ENCODE data around the gene PPP1R12C.
A peak's percentile ranks its signal among the peaks of the same experiment; 100 is the strongest.
"Not testable (repeated sequence)": the region's sequence is repeated elsewhere in the genome, so short reads cannot be mapped to it uniquely, and the experiment has no call there.

PPP1R12C gene

DNA sequence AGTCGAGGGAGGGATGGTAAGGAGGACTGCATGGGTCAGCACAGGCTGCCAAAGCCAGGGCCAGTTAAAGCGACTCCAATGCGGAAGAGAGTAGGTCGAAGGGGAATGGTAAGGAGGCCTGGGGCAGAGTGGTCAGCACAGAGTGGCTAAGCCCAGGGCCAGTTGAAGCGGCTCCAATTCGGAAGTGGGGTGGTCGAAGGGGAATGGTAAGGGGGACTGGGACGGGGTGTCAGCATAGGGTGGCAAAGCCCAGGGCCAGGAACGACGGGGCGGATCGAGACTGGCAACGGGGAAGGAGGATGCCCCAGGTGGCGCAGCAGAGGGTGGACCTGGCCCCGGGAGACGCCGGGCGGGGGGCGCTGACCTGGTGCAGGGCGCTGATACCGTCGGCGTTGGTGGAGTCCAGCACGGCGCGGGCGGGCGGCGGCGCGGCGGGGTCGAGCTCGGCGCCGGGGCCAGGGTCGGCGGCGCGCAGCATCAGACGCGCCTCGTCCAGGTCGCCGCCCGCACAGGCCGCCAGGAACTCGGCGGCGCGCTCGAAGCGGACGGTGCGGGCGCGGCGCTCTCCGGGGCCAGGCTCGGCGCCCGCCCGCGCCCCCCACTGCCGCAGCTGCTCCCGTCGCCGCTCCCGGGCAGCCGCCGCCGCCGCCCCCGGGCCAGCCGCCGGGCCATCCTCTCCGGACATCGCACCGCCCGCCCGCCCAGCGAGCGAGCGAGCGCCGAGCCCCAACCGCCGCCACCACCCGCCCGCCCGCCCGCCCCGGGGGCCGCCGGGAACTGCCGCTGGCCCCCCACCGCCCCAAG, at the start of gene PPP1R12C:
Gene PPP1R12C (minus strand): TSS at position 779 of the 804 bp plus-strand sequence. CDS start 94 bp downstream, at position 685.
- no peak for DNase-seq (ENCODE audit: low read depth in 2 of 2)

DNA sequence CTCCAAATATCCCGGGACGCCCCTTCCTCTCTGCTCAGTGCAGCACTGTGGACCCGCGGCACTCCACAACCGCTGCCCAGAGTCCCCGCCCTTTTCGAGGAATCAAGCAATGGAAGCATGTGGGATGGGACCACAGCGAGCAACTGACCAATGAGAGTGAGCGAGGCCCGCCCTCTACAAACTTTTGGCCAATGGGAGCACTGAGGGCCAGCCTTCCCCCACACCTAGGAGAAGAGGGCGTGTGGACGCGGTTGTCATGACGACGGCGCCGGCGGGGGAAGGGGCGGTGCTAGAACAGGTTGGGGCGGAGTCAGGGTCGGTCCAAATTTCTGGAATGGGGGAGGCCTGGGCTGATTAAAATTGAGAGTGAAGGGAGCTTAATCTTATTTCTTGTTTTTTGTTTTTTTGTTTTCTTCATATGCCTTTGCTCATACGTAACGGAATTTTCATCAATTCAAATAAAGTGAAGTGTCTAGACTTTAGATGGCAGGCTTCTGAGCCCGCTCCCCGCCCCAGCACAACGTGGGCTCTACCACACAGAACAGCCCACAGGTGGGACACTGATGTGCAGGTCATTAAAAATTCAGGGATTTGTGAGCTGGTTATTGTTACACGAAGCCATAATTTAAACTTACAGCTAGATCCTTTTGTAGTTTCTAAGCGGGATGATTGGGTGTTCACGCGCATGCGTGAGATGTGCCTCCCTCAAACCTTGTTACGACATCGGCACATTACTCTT, 49.3 kb upstream of the PPP1R12C start, which contains the start of gene DNAAF3:
Gene DNAAF3 (minus strand): TSS at position 84 of the 739 bp plus-strand sequence. CDS start 200 bp downstream, outside the sequence.
- DNase-seq (ENCODE audit: low read depth in 2 of 2), result peak; percentile 27 to 38

DNA sequence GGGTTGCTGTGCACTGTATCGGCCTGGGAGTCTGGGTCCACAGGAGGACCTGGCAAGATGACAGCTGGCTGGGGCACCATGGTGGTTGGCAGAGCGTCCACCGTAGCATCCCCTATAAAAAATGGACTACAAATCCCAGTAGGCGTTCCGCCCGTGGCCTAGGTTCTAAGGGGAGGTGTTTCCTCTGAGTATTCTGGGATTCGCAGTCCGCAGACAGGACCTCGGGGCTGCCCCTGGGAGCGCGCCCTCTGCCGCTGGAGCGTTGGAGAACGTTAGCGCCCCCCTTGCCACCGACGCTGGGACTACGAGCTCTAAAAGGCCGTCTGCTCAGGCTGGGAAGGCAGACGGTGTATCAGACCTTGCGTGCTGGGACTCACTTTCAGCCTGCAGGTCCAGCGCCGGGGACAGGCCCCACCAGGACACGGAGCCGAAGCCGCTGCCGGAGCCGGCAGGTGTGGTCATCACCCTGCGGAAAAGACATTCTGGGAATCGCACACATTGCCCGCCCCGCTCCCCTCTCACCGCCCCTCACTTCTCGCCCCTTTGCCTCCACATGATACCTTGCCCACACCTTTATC, 48.6 kb upstream of the PPP1R12C start:
- DNase-seq (ENCODE audit: low read depth in 2 of 2), result no peak

DNA sequence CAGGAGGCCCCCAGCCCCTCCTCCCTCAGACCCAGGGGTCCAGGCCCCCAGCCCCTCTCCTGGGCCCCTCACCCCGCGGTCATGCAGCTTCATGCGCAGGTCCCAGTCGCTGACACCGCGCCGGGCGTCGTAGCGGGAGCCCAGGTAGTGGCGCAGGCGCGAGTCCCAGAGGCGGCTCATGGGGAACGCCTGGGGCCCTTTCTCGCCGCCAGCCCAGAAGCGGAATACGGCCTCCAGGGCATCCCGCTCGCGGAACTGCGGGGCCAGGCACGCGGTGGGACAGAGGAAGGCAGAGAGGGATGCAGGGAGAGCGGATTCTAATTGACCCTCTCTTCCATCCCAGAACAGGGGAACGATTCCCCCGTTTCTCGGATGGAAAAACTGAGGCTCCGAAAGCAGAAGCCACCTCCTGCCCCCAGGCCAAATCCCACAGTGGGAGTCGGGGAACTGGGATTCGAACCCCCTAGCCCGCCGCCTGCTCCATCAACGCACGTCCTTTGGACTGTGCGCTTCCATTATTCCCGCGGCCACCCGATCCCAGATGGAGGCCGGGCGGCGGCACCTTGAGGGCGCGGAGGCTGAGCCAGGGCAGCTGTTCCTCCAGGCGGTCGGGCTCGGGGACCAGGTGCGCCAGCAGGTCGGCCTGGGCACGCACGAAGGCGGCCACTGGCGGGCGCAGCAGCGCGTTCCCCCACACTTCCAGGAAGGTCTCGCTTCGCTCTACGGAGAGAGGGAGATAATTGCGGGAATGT, 44.3 kb upstream of the PPP1R12C start:
- no peak for DNase-seq (ENCODE audit: low read depth in 2 of 2)

DNA sequence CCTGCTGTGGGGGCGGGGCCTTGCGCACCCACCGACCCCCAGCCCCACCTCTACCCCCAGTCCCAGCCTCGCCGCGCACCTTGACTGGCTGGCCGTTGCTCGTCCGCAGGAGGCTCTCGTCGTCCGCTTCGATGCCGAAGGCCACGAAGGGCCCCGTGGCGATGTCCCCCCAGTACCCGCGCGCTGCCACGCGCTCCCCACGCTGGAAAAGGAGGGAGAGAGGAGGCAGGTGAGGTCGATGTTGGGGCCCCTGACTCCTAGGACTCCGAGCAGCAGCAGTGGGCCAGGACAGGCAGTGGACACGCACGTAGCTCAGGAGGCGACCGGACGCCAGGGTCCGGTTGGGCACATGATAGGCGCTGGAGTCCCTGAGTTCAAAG, 43.5 kb upstream of the PPP1R12C start:
- DNase-seq (ENCODE audit: low read depth in 2 of 2), result no peak

DNA sequence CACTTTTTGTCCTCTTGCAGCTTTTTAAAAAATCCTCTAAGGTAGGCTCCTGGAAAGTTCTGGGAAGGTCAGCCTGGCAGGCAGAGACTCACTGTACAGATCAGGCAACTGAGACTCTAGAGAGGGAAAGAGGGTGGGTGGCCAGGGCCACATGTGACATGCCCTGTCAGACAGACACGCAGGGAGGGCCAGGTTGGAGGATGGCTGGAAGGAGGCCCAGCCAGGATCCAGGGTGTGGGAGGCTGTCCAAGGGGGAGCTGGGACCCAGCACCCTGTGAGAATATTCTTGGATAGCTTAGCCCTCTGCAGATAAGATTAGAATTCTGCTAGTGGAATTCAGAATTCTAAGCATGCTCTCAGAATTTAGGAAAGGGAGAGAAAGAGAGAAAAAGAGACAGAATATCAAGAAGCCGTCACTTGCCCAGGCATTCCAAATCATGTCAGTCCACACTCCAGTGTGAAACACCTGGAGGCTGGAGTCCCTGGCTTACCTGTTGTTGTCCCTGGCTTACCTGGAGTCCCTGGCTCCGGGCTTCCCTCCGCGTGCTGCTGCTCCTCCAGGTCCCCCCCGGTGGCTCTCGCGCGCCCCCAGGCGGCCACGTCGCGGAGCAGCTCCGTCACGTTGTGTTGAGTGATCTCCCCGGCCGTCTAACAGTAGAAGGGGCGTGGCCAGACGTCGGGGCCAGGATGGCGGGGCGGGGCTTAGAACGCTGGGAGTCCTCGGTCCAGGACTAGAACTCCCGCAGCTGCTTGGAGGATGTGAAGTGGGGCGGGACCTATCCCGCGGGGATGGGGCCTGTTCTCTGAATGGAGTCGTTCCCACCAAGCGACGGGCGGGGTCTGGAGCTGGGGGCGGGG, 42.9 kb upstream of the PPP1R12C start:
- DNase-seq (ENCODE audit: low read depth in 2 of 2), result peak; percentile 73

DNA sequence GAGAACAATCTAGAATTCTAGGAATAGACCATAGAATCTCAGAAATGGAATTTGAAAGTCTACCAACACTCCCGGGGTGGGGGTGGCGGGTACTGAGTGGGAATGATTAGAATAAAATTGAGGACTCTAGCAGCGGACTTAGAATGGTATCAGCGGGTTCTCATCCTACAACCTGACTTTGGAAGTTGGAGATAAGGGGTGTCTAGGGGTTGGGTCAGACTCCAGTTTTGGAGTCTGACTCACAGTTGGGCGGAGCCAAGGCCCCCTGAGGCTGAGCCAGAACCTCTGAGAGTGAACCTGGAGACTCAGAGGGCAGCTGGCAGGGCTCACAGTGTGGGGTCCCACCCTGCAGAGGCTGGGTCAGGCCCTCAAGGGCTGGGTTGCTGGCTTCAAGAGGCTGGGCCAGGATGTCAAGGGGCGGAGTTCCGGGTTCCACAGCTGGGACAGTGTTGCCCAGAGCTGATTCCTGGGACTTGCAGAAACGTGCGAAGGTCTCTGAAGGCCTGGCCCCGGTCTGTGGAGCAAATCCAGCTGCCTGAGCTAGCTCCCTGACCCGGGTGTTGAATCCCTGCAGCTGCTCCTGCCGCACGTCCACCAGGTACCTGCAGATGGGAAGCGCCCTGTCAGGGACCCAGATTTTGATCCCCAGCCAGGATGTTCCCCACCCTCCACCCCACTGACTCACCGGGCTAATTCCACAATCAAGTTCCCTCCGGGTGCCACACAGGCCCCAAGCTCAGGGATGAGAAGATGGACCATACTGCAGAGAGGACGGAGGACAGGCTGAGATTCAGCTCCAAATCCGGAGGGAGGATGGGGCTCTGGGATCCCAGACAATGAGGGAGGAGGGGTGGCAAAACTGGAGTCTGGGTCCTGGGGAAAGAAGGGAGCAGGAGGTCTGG, 41.7 kb upstream of the PPP1R12C start:
- no peak for DNase-seq (ENCODE audit: low read depth in 2 of 2)

DNA sequence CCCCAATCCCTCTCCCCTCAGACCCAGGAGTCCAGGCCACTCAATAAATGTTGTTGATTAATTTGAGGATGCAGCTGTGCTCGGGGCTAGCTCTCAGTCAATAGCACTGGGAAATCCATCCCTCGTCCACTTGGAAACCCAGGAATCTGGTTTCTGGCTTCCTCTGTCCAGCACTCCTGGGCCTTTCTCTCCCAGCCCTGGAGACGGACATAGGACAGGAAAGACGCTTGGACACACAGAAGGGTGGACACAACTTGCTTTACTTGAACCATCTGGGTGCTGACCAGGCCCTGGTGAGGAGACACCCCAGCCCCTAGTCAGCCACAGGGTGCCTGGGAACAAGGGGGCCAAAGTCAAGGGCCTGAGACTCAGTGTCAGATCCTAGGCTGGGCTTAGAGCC, 41.0 kb upstream of the PPP1R12C start:
- DNase-seq (ENCODE audit: low read depth in 2 of 2), result no peak

DNA sequence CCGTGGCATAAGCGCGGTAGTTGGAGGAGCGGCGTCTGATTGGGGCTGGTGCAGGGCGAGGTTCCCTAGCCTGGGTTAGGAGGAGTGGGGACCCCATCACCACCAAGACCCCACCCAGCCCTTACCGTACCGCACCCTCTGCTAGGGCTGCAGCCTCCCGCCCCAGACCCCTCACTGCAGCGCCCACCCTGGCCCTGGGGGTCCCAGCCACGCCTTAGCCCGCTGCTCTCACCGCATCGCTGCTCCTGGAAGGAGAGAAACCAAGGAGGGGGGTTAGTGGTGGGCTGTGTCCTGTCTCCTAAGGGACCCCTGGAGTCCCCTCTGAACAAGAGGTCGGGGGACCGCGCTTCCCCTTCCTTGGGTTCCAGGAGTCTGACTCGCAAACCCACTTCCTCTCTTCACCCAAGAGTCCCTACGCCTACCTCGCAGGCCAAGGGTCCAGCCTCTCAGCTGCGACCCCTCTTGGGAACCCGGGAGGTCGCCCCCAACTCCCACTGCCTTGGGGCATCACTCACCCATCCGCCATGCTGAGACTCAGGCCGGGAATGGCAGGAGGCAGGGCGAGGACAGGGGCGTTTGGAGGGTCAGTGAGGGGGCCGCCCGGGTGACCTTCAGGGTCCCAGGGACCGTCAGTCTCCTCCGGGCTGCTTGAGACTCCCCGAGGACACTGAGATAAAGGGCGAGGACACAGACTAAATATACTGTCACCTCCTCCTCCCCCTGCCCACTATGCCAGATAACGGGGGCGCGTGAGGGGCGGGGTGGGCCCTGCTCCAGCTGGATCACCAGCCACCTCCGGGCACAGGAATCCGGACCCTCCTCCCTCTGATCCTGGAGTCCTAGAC, 39.8 kb upstream of the PPP1R12C start, which contains the start of gene TNNI3:
Gene TNNI3 (minus strand): TSS at position 669 of the 845 bp plus-strand sequence. CDS start 143 bp downstream, at position 526.
- DNase-seq (ENCODE audit: low read depth in 2 of 2), result no peak

DNA sequence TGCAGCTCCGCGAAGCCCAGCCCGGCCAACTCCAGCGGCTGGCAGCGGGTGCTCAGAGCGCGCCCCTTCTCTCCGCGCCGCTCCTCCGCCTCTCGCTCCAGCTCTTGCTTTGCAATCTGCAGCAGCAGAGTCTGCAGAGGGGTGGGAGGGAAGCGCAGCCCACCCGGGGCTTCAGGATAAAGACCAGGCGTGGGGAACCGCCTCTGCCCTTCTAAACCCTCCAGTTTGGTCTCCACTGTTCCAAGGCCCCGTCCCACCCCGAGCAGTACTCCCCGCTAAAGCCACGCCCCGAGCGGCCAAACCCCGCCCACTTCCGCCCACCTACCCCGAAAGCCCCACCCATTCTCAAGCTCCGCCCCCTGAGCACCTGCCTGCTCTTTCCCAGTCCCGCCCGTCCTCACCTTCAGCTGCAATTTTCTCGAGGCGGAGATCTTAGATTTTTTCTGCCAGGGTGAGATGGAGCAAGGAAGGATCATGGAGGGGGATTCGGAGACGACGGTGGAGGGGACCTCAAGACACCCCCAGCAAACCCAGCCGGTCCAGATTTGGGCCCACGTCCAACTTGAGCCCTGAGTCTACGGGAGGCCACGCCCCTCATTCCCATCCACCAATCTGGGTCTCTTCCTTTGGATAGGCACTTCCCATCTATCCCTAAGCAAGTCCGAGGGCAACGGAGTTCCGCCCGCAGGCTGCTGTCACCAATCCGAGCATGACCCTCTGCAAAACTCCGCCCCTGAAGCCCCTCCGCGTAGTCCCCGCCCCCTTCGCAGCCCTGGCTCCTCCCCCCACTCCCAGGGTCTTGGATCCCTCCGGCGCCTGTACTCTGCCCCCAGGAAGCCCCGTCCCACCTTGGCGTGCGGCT, 39.0 kb upstream of the PPP1R12C start:
- no peak for DNase-seq (ENCODE audit: low read depth in 2 of 2)

DNA sequence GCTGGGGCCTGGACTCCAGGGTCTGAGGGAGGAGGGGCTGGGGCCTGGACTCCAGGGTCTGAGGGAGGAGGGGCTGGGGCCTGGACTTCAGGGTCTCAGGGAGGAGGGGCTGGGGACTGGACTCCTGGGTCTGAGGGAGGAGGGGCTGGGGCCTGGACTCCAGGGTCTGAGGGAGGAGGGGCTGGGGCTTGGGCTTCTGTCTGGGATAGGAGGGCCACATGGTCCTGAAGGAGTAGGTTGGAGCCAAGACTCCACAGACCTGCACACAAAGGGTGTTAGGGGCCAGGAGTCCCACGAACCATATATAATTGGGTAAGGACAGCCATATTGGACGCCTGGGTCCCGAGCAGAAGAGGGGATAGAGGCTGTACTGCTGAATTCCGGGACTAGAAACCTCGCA, 38.3 kb upstream of the PPP1R12C start:
- not testable (repeated sequence) for DNase-seq (ENCODE audit: low read depth in 2 of 2)

DNA sequence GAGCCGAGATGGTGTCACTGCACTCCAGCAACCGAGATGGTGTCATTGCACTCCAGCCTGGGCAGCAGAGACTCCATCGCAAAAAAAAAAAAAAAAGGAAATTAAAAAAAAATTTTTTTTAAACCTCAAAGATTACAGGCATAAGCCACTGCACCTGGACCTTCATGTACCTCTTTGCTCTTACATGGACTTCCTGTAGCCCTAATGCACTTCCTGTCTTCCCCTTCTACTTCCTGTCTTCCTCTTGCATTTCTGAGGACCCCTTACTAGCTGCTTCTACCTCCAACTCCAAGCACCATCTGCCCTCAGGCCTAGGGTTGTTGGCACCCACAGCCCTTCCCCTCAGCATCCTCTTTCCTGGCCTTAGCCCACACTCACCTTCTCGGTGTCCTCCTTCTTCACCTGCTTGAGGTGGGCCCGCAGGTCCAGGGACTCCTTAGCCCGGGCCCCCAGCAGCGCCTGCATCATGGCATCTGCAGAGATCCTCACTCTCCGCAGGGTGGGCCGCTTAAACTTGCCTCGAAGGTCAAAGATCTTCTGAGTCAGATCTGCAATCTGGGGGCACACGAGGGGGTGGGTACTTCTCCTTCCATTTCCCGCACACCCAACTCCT, 36.3 kb upstream of the PPP1R12C start:
- no peak for DNase-seq (ENCODE audit: low read depth in 2 of 2)

DNA sequence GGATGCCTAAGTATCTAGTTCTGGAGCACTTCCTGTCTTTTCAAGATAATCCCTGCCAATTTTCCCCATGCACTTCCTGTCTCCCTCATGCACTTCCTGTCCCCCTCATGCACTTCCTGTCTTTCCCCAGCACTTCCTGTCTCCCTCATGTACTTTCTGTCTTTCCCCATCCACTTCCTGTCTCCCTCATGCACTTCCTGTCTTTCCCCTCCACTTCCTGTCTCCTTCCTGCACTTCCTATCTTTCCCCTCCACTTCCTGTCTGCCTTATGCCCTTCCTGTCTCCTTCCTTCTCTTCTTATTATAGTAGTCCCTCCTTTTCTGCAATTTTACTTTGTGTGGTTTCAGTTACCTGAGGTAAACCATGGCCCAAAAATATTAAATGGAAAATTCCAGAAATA, 34.6 kb upstream of the PPP1R12C start:
- DNase-seq (ENCODE audit: low read depth in 2 of 2), result no peak

DNA sequence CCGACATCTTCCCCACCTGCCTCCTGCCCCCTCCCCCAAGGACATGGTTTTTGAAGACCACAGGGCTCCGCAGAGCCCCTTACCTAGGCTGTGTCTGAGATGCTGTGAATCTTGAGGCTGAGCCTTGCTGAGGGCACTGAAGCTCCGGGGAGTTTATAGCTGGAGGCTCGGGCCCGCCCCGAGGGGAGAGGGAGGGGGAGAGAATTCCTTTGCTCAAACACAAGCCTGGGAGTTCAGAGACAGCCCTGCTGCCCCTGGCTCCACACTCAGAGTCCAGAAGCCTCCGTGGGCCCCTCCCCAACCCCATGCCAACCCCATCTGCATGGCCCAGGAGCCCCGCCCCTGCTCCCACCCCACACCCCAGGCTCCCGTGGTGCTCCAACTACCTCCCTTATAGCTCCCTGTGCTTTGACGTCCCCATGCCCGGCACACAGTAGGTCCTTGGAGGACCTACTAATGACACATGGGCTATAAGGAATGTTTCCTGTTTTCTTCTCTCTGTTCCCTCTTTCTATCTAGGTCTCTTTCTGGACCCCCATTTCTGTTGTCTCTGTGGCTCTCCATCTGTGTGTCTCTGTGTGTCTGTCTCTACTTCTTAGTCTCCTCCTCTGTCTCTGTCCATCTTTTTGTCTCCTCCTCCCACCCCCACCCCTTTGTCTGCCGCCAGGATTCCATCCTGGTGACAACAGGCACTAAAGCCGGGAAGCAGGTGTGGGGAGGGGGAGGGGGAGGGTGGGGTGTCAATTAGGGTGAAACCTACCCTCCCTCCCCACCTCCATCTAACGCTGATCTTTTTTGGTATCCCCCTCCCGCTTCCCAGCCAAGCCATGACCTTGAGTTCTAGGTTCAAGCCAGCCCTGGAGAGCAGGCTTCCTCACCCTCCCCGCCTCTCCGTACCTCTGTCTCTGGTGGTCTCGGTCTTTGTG, 31.9 kb upstream of the PPP1R12C start, which contains the start of gene TNNT1:
Gene TNNT1 (minus strand): TSS at position 129 of the 926 bp plus-strand sequence. CDS start 2,049 bp downstream, outside the sequence.
- DNase-seq (ENCODE audit: low read depth in 2 of 2), result no peak

DNA sequence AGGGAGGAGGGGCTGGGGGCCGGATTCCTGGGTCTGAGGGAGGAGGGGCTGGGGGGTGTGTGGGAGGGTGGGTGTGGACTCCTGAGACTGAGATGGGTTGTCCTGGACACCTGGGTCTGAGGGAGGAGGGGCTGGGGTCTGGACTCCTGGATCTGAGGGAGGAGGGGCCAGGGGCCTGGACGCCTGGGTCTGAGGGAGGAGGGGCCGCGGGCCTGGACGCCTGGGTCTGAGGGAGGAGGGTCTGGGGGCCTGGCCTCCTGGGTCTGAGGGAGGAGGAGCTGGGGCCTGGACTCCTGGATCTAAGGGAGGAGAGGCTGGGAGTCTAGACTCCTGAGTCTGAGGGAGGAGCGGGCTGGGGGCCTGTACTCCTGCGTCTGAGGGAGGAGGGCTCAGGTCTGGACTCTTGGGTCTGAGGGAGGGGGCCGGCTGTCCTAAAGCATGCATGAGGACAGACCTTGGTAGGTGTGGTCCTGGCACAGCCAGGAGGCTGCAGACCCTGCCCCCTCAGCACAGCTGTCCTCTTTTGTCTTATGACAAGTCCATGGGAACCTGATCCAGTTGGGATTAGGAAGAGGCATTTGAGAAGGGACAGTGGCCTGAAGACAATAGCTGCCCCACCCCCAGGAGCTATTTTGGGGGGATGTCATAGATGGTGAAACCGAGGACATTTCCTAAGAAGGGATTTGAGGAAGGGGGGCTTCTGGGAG, 30.3 kb upstream of the PPP1R12C start:
- DNase-seq (ENCODE audit: low read depth in 2 of 2), result no peak
